Stimulated activated CD8-positive, alpha-beta memory T cell treated with anti-CD3 and anti-CD28 coated beads, Interleukin-4, amount 100 ng/mL, for 4 hours (primary cell): ENCODE results near the gene NCK2.

Source experiments
- DNase-seq, 2 donors: peaks; one replicate each; pipeline ENCODE4 v3.0.0-alpha.2; 2020; ENCODE audit warnings: low read depth in 2 of 2, low spot score in 1 of 2

Gene NCK2

GRCh38 chr2:105843476-105844374, 99.0 kb downstream of the NCK2 start:
- DNase-seq = no peak

GRCh38 chr2:105845976-105846375, 101.3 kb downstream of the NCK2 start:
- no peak for DNase-seq

- no peak for DNase-seq
These were observed 102.3 kb downstream of the NCK2 start for GRCh38 chr2:105847056-105847455.

- no peak for DNase-seq
These were observed 103.7 kb downstream of the NCK2 start for GRCh38 chr2:105848367-105848766.

GRCh38 chr2:105849431-105850179, 104.9 kb downstream of the NCK2 start:
- DNase-seq = no peak

- no peak for DNase-seq
These were observed 107.4 kb downstream of the NCK2 start for GRCh38 chr2:105852066-105852465.

- DNase-seq = no peak
These were observed 108.8 kb downstream of the NCK2 start for GRCh38 chr2:105853354-105854088.

GRCh38 chr2:105854972-105855371, 110.3 kb downstream of the NCK2 start:
- DNase-seq = no peak

- DNase-seq = no peak
These were observed 111.9 kb downstream of the NCK2 start for GRCh38 chr2:105856581-105856980.

- no peak for DNase-seq
These were observed 112.5 kb downstream of the NCK2 start for GRCh38 chr2:105857076-105857740.

GRCh38 chr2:105858868-105859693, 114.4 kb downstream of the NCK2 start:
- DNase-seq = no peak

GRCh38 chr2:105859694-105859951, 114.9 kb downstream of the NCK2 start:
- no peak for DNase-seq

GRCh38 chr2:105860567-105860966, 115.9 kb downstream of the NCK2 start:
- DNase-seq = no peak

GRCh38 chr2:105861200-105861599, 116.5 kb downstream of the NCK2 start:
- DNase-seq = no peak

GRCh38 chr2:105862843-105863242, 118.1 kb downstream of the NCK2 start:
- DNase-seq = no peak

GRCh38 chr2:105864262-105864661, 119.5 kb downstream of the NCK2 start:
- DNase-seq = no peak

GRCh38 chr2:105865222-105865913, 120.7 kb downstream of the NCK2 start:
- no peak for DNase-seq

- no peak for DNase-seq
These were observed 121.8 kb downstream of the NCK2 start for GRCh38 chr2:105866216-105867185.

- DNase-seq = no peak
These were observed 122.9 kb downstream of the NCK2 start for GRCh38 chr2:105867587-105867986.
